Measurements from ENCODE around the gene R3HCC1L. TPM values are rescaled to one million over a fixed set of nuclear protein-coding genes. Genes with fewer than 3 reads are reported as not detected.
"Not testable (repeated sequence)": the region's sequence is repeated elsewhere in the genome, so short reads cannot be mapped to it uniquely, and the experiment has no call there.

Gene R3HCC1L
- total RNA-seq, 2 donors from 2014 or later, result 9.9 to 10.9 TPM

DNA sequence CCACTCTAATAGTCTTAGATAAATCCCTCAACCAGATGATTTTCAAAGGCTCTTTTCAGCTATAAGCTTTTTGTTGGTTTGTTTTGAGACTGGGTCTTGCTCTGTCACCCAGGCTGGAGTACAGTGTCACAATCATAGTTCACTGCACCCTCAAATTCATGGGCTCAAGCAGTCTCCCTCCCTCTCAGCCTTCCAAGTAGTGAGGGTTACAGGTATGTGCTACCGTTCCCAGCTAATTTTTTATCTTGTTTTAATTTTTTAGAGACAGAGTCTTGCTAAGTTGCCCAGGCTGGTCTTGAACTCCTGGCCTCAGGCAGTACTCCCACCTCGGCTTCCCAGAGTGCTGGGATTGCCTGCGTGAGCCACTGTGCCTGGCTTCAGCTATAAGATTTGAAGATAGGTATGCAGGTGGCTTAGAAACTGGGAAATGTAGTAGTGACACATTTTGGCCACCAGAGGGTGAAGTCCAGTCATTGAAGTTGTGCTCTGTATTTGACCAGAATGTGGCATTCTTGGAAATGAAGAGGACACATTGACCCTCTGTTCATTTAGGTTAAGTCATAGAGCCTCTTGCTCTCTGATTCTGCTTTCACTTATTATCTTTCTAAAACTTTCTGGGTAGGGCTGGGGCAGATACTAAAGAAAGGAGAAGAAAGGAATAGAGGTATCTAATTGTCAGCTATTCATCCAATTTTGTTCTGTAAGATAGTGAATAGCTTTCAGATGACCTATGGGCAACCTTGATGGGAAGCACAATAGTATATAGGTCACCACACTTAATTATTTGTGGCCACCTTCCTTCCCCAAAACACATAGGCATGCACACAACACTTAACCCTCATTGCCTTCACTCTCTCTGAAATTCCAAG is 36.0 kb downstream of the R3HCC1L start:
- H3K27ac ChIP-seq, result no peak overlapping the region
- H3K4me3 ChIP-seq, result no peak overlapping the region
- no peaks in the 10 kb centered on the region for H3K27me3 ChIP-seq
- DNase-seq, result peak; percentile 46 to 61 (median 55)
- no peaks in the 10 kb centered on the region for H3K36me3 ChIP-seq (replicated peaks in 1 of 2; ENCODE audit: insufficient read depth in 1 of 2, low read depth in 2 of 2)
- intact Hi-C loops (cut with DNase I), result no loop called here
- TF ChIP-seq, protein P1, sequence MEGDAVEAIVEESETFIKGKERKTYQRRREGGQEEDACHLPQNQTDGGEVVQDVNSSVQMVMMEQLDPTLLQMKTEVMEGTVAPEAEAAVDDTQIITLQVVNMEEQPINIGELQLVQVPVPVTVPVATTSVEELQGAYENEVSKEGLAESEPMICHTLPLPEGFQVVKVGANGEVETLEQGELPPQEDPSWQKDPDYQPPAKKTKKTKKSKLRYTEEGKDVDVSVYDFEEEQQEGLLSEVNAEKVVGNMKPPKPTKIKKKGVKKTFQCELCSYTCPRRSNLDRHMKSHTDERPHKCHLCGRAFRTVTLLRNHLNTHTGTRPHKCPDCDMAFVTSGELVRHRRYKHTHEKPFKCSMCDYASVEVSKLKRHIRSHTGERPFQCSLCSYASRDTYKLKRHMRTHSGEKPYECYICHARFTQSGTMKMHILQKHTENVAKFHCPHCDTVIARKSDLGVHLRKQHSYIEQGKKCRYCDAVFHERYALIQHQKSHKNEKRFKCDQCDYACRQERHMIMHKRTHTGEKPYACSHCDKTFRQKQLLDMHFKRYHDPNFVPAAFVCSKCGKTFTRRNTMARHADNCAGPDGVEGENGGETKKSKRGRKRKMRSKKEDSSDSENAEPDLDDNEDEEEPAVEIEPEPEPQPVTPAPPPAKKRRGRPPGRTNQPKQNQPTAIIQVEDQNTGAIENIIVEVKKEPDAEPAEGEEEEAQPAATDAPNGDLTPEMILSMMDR (IDR thresholded peaks at IDR 0.05), result peak; percentile 53 to 73 (median 67)
- no peak for TF ChIP-seq POLR2A (IDR thresholded peaks at IDR 0.05)
- WGBS, 2 donors, result 43 to 46% methylated on average over 3 of the region's 3 CpGs
- peak; percentile 78 for ATAC-seq
- H3K9me3 ChIP-seq, result no peaks in the 10 kb centered on the region
- H3K4me1 ChIP-seq, result no peaks in the 10 kb centered on the region

DNA sequence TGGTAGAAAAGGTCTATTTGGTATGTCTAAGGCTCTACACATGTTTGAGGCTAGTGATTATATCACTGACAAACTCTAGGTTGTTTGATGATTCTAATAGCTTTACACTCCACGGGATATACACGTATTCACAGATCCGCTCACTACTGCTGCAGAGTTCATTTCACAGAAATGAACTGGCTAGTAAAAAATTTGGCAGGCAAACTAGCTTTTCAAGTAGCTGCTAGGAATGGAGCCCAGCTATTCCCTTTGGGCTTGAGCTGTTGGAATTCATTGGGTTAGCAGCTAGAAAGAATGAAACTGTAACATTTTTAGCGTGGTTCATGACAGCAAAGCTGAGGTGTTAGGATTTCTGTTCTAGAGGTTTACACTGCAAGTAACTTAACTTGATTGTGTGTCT is 37.6 kb downstream of the R3HCC1L start:
- peak in 2 of 4 donors; percentile 10 to 28 for DNase-seq
- WGBS, 2 donors, result 75 to 85% methylated on average over 4 of the region's 4 CpGs
- Histone ChIP-seq H3K36me3 (replicated peaks in 1 of 2; ENCODE audit: insufficient read depth in 1 of 2, low read depth in 2 of 2) (no peaks in the 10 kb centered on the region), H3K9me3 (no peaks in the 10 kb centered on the region), H3K4me1 (no peaks in the 10 kb centered on the region), H3K27ac (no peak overlapping the region), H3K27me3 (no peaks in the 10 kb centered on the region), H3K4me3 (no peak overlapping the region)
- intact Hi-C loops (cut with DNase I), result no loop called here
- no peak for ATAC-seq
- TF ChIP-seq, protein P1 (IDR thresholded peaks at IDR 0.05), result no peak
- TF ChIP-seq POLR2A (IDR thresholded peaks at IDR 0.05), result no peak

DNA sequence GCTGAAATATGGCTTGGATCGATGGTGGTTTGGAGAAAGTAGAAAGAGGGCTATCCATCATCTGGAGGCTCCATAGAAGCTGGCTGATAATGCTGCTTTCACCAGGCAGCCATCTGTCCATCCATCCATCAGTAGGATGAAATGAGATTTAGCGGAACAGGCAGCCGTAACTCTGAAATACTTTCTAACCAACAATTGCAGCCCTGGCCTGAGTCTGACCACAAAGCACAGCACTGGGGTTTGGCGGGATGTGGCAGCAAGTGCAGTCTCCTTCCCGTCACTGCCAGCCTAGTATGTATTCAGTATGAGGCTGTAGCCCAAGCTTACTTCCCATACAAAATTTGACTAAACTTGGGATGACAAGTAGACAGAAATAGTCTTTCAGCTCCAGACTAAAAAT is 38.0 kb downstream of the R3HCC1L start:
- Histone ChIP-seq H3K9me3 (no peaks in the 10 kb centered on the region), H3K4me3 (no peak overlapping the region), H3K36me3 (replicated peaks in 1 of 2; ENCODE audit: insufficient read depth in 1 of 2, low read depth in 2 of 2) (no peaks in the 10 kb centered on the region), H3K27me3 (no peaks in the 10 kb centered on the region), H3K27ac (no peak overlapping the region), H3K4me1 (no peaks in the 10 kb centered on the region)
- intact Hi-C loops (cut with DNase I), result no loop called here
- 88 to 92% methylated on average over 5 of the region's 5 CpGs for WGBS, 2 donors
- ATAC-seq (no peak), DNase-seq (no peak)
- TF ChIP-seq, protein P1 (IDR thresholded peaks at IDR 0.05), result no peak
- TF ChIP-seq POLR2A (IDR thresholded peaks at IDR 0.05), result no peak

DNA sequence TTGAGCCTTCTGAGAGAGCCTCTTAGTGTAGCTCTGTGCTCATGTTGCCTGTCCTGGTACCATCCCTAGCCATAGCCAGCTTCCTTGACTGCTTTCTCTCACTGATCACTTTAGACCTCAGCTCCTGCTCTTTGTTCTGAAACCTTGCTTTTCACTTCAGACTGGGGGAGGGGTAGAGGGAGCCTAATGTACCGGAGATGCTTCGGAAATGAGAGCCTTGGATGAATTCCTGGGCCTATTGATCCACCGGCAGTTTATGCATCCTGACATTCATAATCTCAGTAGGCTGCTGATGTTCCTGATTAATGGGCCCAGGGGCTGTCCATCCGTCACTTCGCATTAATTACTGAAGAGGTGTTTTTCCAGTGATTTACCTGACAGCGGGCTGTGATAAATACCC is 38.8 kb downstream of the R3HCC1L start:
- ATAC-seq (no peak), DNase-seq (no peak)
- 80 to 84% methylated on average over 6 of the region's 6 CpGs for WGBS, 2 donors
- Histone ChIP-seq H3K4me3 (no peak overlapping the region), H3K4me1 (no peaks in the 10 kb centered on the region), H3K27ac (no peak overlapping the region), H3K36me3 (replicated peaks in 1 of 2; ENCODE audit: insufficient read depth in 1 of 2, low read depth in 2 of 2) (no peaks in the 10 kb centered on the region), H3K27me3 (no peaks in the 10 kb centered on the region), H3K9me3 (no peaks in the 10 kb centered on the region)
- intact Hi-C loops (cut with DNase I), result no loop called here
- TF ChIP-seq POLR2A (IDR thresholded peaks at IDR 0.05), result no peak
- TF ChIP-seq, protein P1 (IDR thresholded peaks at IDR 0.05), result no peak

DNA sequence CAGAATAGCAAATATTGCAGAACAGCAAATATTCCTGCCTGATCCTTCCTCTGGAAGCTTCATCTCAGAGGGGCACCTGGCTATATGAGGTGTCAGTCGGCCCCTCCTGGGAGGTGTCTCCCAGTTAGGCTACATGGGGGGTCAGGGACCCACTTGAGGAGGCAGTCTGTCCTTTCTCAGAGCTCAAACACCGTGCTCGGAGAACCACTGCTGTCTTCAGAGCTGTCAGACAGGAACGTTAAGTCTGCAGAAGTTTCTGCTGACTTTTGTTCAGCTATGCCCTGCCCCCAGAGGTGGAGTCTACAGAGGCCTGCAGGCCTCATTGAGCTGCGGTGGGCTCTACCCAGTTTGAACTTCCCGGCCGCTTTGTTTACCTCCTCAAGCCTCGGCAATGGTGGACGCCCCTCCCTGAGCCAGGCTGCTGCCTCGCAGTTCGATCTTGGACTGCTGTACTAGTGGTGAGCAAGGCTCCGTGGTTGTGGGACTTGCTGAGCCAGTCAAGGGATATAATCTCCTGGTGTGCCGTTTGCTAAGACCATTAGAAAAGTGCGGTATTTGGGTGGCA is 48.0 kb downstream of the R3HCC1L start:
- DNase-seq, result not testable (repeated sequence)
- 96 to 97% methylated on average over 12 to 14 of the region's 14 CpGs for WGBS, 2 donors

More for the DNA sequence above, 48.0 kb downstream of the R3HCC1L start:
- ATAC-seq; H3K4me3 ChIP-seq; intact Hi-C loops (cut with DNase I); H3K27me3 ChIP-seq; H3K9me3 ChIP-seq; H3K36me3 ChIP-seq (replicated peaks in 1 of 2; ENCODE audit: insufficient read depth in 1 of 2, low read depth in 2 of 2); H3K4me1 ChIP-seq; H3K27ac ChIP-seq: not testable (repeated sequence)

Data from body of pancreas (tissue), 4 donors.